NAMALWA (cell line): Measurements from ENCODE around the gene CHAD.
A peak's percentile ranks its signal among the peaks of the same experiment; 100 is the strongest.

ENCODE experiments used
- DNase-seq: peaks from one replicate; pipeline ENCODE4 v3.0.0-alpha.2; 2015; ENCODE audit warnings: low spot score

The CHAD gene, protein sequence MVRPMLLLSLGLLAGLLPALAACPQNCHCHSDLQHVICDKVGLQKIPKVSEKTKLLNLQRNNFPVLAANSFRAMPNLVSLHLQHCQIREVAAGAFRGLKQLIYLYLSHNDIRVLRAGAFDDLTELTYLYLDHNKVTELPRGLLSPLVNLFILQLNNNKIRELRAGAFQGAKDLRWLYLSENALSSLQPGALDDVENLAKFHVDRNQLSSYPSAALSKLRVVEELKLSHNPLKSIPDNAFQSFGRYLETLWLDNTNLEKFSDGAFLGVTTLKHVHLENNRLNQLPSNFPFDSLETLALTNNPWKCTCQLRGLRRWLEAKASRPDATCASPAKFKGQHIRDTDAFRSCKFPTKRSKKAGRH

DNA sequence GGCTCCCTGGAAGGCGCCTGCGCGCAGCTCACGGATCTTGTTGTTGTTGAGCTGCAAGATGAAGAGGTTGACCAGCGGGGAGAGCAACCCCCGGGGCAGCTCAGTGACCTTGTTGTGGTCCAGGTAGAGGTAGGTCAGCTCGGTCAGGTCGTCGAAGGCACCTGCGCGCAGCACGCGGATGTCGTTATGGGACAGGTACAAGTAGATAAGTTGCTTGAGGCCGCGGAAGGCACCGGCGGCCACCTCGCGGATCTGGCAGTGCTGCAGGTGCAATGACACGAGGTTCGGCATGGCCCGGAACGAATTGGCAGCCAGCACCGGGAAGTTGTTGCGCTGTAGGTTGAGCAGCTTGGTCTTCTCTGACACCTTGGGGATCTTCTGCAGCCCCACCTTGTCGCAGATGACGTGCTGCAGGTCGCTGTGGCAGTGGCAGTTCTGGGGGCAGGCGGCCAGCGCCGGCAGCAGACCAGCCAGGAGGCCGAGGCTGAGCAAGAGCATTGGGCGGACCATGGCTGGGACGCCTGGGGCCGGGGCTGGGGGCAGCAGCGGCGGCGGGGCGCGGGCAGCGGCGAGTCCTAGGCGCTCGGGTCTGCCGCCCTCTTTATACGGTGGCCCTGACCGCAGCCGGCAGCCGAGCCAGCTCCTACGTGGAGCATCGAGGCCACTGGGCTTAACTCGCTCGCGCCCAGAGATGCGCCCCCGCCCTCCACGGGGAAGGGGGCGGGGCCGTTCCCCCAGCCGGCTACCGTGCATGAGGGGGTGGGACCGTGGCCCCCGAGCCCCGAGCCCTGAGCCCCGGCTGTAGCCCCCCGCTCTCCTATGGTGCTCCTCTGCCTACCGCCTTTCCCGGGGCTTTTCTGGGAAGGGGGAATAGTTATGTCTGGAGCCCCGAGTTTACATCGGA is at the start of gene CHAD:
TSS of gene CHAD (minus strand) at position 577 of the 904 bp plus-strand sequence. CDS start at position 510, 67 bp downstream.
- no peak for DNase-seq

DNA sequence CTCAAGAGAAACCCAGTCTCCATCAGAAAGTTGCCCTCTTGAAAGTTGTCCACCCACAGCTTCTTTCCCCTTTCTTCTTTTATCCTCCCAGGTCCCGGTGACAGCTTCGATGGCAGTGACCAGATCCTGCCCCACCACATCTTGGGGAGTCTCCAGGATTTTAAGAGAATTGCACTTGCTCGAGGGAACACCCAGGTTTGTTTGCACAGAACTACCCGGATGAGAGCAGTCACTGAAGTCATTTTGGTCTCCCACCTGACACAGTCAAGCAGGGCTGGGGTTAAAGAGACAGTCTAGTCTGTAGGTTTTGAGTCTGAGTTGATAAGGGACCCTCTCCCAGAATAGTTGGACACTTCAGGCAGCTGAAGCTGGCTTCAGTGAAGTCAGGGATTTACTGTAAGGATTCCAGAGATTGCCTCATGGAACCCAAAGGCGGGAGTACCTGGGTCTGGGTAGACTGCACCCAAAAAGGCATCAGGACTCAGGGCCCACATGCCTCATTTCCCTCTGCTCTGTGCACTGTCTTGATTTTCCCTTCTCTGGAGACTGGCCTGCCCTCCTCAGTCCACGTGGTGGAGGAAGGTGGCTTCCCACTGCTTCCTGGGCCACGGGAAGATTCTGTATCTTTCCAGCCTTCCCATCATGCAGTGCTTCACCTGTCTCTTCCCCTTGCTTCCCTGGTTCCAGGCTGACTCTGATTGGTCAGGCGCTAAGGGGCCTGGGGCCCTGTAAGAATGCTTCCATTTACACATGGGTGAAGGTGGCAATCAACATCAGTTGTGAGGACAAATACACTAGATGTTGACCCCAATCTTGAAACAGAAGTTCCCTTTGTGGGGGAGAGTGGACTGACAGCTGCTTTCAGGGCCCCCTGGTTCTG is 49.1 kb upstream of the CHAD start:
- no peak for DNase-seq

DNA sequence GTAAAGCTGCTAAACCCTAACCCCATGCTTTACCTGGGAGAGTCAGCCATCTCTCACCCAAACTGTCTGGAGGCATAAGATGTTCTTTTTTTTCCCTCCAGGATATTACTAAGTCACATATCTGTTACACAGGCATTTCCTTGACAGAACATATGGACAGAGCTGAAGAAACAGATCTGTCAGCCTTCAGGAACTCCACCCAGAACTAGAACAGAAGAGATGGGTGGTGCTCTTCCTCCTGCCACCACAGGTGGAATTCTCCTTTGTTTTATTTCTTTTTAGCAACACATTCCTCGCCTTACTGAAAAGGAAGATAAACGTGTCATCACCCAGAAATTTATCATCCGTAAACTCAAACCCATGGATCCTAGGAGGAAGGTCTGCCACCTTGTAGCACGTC is 48.3 kb upstream of the CHAD start:
- DNase-seq: no peak

DNA sequence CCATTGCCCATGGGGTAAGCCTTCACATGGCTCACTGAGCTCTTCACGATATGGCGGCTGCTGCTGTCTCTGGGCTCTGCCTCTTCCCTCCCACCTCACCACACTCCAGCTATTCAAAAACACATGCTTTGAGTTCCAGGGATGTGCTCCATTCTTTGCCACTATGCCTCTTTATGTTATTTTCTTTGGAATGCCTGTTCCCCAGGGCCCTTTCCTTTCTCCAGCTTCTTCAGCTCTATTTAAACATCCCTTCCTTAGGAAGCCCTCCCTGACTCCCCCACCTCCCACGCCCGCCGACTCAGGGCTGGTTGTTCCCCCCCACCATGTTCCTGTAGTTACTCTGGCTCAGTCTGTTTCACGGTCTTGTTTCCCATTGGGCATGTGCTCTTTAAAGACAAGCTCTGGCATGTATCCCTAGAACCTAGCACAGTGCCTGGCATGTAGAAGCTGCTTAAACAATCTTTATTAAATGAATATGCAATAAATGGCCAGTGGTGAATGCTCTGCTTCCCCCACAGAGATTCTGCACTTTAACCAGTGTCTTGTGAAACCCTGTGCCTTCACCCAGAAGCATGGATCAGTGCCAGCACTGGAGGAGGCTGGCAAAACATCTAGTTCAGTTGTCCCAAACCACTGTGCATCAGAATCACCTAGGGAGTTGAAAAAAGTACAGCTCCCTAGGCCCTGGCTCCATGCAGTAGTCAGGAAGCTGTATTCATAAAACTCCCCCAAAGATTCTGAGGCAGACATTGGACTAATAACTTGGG is 46.4 kb upstream of the CHAD start:
- DNase-seq: no peak

DNA sequence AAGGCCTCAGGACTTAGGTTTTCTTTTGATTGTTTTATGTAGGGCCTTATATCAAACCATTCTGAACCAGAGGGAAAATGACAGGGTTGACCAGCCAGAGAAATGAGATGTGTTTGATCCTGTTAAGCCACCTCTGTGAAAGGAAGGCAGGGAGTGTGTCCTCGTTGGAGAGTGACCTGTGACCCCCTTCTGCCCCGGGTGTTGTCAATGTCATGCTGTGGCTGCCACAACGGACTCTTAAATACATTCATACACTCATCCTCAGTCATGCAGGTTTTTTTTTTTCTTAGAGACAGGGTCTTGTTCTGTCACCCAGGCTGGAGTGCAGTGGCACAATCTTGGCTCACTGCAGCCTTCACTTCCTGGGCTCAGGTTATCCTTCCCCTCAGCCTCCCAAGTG is 45.7 kb upstream of the CHAD start:
- no peak for DNase-seq

DNA sequence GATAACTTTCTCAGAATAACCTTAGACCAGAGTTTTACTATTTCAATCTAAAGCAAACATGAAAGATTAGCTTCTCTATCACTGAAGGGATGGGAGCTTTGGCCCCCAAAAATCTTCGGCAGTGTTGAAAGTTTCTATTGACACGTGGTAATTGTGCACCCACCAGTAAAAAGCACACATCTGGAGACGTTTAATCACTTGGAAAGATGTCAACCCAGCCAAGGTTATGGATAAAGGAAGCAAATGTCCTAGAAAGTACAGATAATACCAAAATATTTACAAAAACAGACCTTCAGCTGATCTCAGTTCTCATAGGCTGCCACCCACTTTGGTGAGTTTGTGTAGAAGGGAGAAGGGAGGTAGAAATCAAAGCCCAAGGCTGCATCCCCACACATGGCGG is 44.8 kb upstream of the CHAD start:
- DNase-seq: no peak

DNA sequence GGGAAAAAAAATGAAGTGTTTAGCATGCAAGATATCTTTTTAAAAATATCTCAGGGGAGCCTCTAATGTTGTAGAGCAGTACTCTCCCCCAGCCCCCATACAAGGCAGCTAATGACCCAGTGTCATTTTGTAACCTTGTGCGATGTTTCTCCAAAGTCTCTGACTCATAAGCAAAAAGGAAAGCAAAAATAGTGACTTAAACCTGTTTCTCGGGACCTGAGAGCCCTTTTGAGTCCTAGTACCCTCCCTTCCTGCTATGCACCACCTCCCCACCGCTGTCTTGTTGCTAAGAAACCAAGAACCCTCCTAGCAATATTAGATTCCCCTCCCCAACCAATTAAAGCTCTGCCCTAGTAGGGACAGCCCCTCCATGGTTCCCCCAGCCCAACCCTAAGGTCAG is 42.4 kb upstream of the CHAD start:
- no peak for DNase-seq

DNA sequence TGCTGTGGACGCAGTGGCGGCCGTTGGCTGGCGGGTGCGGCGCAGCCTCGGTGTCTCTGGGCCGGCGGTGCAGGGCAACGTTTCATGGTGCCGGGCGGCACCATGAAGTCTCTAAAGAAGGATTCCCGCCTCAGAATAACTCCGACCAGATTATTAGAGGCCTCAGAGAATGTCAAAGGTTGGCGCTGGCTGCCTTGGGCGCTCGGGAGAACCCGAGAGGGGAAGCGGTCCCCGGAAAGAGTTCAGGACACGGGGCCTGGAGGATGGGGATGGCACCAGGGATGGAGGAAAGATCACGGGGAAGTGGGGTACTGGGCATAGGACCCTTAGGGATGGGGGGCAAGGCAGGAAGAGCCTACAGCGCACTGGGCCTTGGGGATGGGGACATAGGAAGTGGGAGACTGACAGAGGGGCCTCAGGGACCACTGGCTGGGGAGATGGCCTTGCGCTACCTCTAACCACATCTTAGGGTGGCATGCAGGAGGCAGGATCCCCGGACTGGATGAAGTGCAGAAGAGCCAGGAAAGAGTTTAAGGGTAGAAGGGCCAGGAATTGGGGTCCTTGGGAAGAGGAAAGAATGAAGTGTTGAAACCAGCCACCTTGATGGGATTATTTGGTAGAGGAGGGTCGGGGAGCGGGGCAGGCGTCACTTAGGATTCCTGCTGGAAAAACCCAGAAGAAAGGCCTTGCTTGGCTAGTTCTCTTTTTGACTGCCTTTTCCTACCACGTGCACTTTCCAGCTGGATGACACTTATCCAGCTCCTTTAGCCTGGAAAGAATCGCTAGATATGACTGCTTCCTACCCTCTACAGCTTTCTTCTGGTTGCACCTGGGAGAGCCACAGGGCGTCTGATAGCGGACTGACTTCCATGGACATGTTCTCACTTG is 40.1 kb upstream of the CHAD start:
- no peak for DNase-seq

DNA sequence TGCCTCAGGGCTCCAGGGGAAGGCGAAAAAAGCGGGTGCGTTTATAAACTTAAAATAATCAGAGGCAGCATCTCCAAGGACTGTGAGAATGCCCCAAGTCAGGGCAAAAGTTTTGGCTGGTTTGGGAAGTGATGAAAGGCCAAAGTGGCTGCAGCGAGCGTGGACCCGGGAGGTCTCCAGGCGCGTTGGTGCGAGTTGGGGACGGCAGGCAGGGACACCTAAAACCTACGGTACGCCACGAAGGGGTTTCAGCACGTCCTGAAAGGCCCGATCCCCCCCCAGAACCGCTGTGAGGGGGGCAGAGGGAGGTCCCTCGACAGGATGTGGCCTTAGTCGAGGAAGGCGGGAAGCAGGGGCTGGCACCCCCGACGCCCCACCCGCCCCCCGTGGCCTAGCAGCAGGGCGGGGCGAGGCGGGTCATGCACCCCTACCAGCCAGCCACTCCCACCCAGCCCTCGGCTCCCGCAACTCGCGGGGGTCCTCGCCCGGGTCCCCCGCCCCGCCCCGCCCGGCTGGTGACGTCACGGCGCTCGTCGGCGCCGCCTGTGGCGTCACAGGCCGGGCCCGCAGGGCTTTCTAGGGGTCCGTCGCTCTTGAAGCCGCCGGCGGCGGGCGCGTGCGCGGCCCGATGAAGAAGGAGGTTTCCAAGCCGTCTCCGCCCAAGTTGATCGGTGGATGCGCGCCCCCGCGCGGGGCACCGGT is 39.3 kb upstream of the CHAD start, which contains the start of gene MYCBPAP:
TSS of gene MYCBPAP (plus strand) at position 569 of the 702 bp plus-strand sequence. CDS start 236 bp downstream, outside the sequence.
- no peak for DNase-seq

DNA sequence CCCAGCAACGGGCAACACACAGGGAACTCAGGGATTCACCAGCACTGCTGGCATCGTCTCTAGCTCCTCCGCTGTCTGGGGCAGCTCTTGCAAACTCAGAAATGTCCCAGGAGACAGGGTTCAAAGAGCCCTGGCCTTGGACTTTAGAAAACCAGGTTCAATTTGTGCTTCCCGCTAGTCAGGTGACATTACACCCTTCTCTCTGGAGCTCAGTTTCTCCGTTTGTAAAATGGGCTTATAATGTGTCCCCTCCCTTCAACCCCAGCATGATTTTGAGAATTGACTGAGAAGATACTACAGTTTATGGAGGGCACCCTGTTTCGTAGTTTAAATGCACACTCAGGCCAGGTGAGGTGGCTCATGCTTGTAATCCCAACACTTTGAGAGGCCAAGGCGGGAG is 37.6 kb upstream of the CHAD start:
- DNase-seq: no peak

DNA sequence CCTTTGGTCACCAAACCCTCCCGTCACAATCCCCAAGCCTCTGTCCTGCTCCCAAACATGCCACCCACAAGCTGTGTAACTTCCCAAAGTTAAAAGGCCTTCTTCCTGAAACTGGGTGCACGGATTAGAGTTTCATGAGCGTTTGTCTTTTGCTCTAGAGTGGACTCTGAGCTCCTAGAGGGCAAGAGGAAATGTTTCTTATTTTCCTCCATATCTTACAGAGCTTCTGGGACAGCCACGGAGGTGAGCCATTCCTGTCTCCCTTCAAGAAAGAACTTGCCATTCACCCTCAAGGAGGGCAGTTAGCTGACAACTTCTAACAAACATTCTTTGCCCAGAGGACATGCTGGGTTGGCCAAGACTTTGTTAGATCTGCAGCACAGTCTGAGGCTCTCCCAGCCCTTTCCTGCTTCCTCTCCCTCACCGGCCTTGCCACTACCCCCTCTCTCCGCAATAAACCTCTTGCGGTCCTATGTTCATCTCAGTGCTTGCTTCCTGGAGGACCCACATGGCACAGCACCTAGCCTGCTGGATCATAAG is 37.0 kb upstream of the CHAD start:
- no peak for DNase-seq

DNA sequence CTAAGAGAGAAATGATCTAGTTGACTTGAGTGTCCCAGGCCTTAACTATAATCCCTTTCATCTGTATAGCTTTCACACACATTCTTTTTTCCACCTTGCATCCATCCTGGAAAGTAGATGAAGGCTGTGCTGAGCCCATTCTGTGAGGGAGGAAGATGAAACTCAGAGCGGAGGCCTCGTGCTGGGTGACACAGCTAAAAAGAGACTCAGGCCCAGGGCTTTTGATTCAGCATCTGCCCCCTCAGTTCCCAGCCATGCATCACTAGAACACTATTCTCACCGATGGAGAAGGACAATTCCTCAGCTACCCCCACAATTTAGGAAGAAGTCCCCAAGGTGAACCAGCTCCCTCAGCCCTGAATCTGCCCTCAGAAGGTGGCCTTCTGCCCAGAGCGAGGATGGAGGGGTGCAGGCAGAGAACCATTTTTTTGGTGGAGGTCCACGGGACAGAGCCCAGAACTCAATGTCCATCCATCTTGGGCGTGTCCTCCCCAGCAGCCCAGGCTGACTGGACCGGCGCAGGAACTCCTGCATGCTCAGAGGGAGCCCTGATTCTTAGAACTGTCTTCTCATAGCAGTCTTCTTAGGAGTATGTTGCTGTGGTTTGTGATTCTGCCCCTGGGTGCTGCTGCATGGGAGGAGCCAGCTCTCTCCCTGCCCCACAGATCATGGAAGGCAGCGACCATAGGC is 33.8 kb upstream of the CHAD start:
- DNase-seq: no peak

DNA sequence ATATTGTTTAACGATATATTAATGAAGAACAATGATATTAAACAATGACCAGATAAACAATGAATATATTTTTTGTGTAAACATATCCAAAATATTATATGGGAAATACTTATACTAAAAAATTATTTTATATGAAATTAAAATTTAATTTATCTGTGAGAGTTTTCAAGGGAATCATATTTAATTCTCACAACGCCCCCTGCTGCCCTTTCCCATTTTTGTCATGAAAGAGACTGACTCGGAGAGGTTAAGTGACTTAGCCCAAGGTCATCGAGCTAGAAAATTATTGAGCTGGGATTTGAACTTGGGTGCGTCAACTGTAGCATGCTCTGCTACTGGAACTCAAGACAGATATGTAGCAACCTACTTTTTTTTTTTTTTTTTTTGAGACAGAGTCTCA is 32.4 kb upstream of the CHAD start:
- DNase-seq: peak; percentile 50

DNA sequence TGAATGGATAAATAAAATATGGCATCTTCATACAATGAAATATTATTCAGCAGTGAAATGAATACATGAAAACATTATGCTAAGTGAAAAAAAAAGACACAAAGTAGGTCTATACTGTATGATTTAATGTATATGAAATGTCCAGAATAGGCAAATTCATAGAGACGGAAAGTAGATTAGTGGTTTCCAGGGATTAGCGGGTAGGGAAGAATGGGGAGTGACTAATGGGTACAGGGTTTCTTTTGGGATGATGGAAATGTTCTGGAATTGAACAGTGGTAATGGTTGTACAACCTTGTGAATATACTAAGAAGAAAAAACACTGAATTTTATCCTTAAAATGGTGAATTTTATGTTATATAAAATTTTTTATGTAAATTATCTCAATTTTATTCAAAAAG is 31.0 kb upstream of the CHAD start:
- DNase-seq: no peak

DNA sequence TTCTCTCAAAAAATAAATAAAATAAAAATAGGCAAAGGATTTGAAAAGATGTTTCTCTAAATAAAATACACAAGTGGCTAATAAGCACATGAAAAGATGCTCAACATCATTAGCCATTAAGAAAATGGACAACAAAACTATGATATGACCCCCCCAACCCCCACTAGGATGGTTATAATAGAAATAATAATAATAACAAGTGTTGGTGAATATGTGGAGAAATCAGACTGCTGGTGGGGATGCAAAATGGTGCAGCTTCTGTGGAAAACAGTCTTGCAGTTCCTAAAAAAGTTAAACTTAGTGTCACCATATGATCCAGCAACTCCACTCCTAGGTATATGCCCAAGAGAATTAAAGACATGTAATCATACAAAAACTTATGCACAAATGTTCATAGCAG is 30.6 kb upstream of the CHAD start:
- no peak for DNase-seq

DNA sequence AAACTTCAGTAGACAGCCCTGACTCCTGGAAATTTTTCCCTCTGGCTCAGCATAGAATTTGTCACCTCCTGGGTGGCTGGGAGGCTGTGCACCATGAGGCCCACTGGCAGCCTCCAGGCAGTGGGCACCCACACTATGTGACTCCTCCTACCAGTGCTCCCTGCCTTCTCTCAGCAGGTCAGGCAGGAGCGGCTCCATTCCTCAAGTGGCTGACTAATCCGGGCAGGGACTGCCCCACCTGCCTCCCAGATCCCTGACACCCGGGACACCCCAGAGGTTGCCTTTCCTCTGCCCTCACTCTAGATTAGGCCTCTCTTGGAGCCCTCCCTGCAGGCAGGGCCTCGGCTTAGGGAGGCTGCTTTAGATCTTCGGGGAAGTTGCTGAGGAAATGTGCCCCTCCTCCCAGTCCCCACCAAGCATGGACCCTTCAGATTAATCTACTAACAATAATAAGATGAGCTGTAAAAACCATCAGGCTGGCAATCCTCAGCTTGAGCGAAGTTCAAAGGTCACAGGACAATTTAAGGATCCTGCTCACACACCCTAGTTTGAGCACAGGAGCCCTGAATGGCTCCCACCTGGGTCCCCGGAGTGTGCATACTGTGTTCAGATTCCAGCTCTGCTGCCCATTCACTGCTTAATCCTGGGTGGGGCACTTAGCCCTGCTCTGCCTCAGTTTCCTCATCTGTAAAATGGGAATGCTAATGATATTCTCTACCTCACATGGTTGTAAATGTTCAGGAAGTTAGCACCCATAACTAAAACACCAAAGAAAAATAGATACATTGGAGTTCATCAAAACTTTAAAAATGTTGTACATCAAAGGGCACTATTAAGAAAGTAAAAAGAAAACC is 29.6 kb upstream of the CHAD start:
- no peak for DNase-seq

DNA sequence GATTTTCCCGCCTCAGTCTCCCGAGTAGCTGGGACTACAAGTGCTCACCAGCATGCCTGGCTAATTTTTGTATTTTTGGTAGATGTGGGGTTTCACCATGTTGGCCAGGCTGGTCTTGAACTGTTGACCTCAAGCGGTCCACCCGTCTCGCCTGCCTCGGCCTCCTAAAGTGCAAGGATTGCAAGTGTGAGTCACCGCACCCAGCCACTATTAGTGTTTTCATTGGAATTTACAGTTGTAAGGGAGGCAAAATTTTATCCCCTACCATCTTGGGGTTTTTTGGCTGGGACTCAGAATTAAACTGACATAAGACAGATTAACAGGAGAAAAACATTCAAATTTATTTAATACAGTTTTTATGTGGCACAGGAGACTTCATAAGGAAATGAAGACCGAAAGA is 27.2 kb upstream of the CHAD start:
- DNase-seq: no peak
